WTC11 (cell line): ENCODE measurements around the gene FGB. TPM values are rescaled to one million over a fixed set of nuclear protein-coding genes. Genes with fewer than 3 reads are reported as not detected.
A peak's percentile ranks its signal among the peaks of the same experiment; 100 is the strongest.

Experiments used
- ATAC-seq: fragments of 200-7000 bp; cut with Tn5 transposase; 2 replicates; pipeline ENCODE4 v1.10.0; 2021; ENCODE audit warnings: mild to moderate bottlenecking, moderate library complexity
- CTCF ChIA-PET: fragments of 300-600 bp; sonication (Branson Sonifier 250); formaldehyde crosslinking; loops from one replicate; lab custom pipeline; 2021; ENCODE audit warnings: antibody characterized with exemption; lab: Charles Lee
- POLR2A ChIA-PET: fragments of 350-600 bp; sonication (Branson Sonifier 250); formaldehyde crosslinking; loops from one replicate; lab custom pipeline; 2021; ENCODE audit warnings: antibody characterized with exemption; lab: Charles Lee
- DNase-seq: peaks from one replicate; pipeline ENCODE4 v3.0.0; 2021; ENCODE audit warnings: low spot score
- H3K27ac Mint-ChIP-seq: 2 replicates; pipeline ENCODE4 v1.8.0; 2021; ENCODE audit warnings: mixed read lengths
- H3K27me3 Mint-ChIP-seq: 2 replicates; pipeline ENCODE4 v1.8.0; 2021; ENCODE audit warnings: low read depth, mild to moderate bottlenecking, moderate library complexity, mixed read lengths
- H3K36me3 Mint-ChIP-seq: 2 replicates; pipeline ENCODE4 v1.8.0; 2021; ENCODE audit warnings: mixed read lengths
- H3K4me1 Mint-ChIP-seq: 2 replicates; pipeline ENCODE4 v1.8.0; 2022; ENCODE audit warnings: mixed read lengths
- H3K4me3 Mint-ChIP-seq: 2 replicates; pipeline ENCODE4 v1.8.0; 2021; ENCODE audit warnings: mild to moderate bottlenecking, moderate library complexity, mixed read lengths
- H3K9me3 Mint-ChIP-seq: 2 replicates; pipeline ENCODE4 v1.8.0; 2021; ENCODE audit warnings: mixed read lengths
- AFF4 ChIP-seq: sonication (generic); formaldehyde crosslinking; IDR thresholded peaks from 2 replicates; pipeline ENCODE4 v1.8.1; 2023; ENCODE audit warnings: mild to moderate bottlenecking, missing genetic modification reagents, borderline replicate concordance
- ATF1 ChIP-seq: sonication (generic); formaldehyde crosslinking; IDR thresholded peaks from 2 replicates; pipeline ENCODE4 v1.8.1; 2023; ENCODE audit warnings: mild to moderate bottlenecking, moderate library complexity, missing genetic modification reagents
- E2F1 ChIP-seq: sonication (generic); formaldehyde crosslinking; IDR thresholded peaks from 2 replicates; pipeline ENCODE4 v1.8.0; 2022; ENCODE audit warnings: mild to moderate bottlenecking, missing genetic modification reagents
- ERG ChIP-seq: fragments of 250-450 bp; sonication (Bioruptor Pico); IDR thresholded peaks from 2 replicates; pipeline ENCODE4 v1.8.0; 2021; ENCODE audit warnings: mild to moderate bottlenecking
- FOXP1 ChIP-seq: sonication (generic); formaldehyde crosslinking; IDR thresholded peaks from 2 replicates; pipeline ENCODE4 v1.8.0; 2022; ENCODE audit warnings: missing genetic modification reagents, mild to moderate bottlenecking, moderate library complexity, borderline replicate concordance
- GABPB1 ChIP-seq: sonication (generic); formaldehyde crosslinking; IDR thresholded peaks from 2 replicates; pipeline ENCODE4 v1.8.1; 2023; ENCODE audit warnings: mild to moderate bottlenecking, missing genetic modification reagents
- HMGXB4 ChIP-seq: sonication (generic); formaldehyde crosslinking; IDR thresholded peaks from 2 replicates; pipeline ENCODE4 v1.8.1; 2023; ENCODE audit warnings: mild to moderate bottlenecking, moderate library complexity, missing genetic modification reagents
- IRF2 ChIP-seq: sonication (generic); formaldehyde crosslinking; IDR thresholded peaks from 2 replicates; pipeline ENCODE4 v1.8.0; 2022; ENCODE audit warnings: low read depth, missing genetic modification reagents, borderline replicate concordance
- NFE2L1 ChIP-seq: sonication (generic); formaldehyde crosslinking; IDR thresholded peaks from 2 replicates; pipeline ENCODE4 v1.8.1; 2023; ENCODE audit warnings: missing genetic modification reagents
- OVOL2 ChIP-seq: fragments of 250-450 bp; sonication (Bioruptor Pico); IDR thresholded peaks from 2 replicates; pipeline ENCODE4 v1.9.0; 2021; ENCODE audit warnings: mild to moderate bottlenecking, borderline replicate concordance
- PREB ChIP-seq: sonication (generic); formaldehyde crosslinking; IDR thresholded peaks from 2 replicates; pipeline ENCODE4 v1.8.1; 2022; ENCODE audit warnings: mild to moderate bottlenecking, missing genetic modification reagents, moderate library complexity, borderline replicate concordance
- PRRX2 ChIP-seq: fragments of 250-450 bp; sonication (Bioruptor Pico); IDR thresholded peaks from 2 replicates; pipeline ENCODE4 v1.8.0; 2021; ENCODE audit warnings: mild to moderate bottlenecking
- RORB ChIP-seq: fragments of 250-450 bp; sonication (Bioruptor Pico); IDR thresholded peaks from 2 replicates; pipeline ENCODE4 v1.9.0; 2021; ENCODE audit warnings: mild to moderate bottlenecking
- SMAD3 ChIP-seq: sonication (generic); formaldehyde crosslinking; IDR thresholded peaks from 2 replicates; pipeline ENCODE4 v1.8.0; 2022; ENCODE audit warnings: missing genetic modification reagents, mild to moderate bottlenecking, borderline replicate concordance
- SOX15 ChIP-seq: fragments of 250-450 bp; sonication (Bioruptor Pico); IDR thresholded peaks from 2 replicates; pipeline ENCODE4 v1.9.0; 2021; ENCODE audit warnings: mild to moderate bottlenecking
- SP1 ChIP-seq: sonication (generic); formaldehyde crosslinking; conservative IDR thresholded peaks from 2 replicates; pipeline ENCODE4 v1.8.1; 2022; ENCODE audit warnings: missing genetic modification reagents
- ZBTB21 ChIP-seq: sonication (generic); formaldehyde crosslinking; IDR thresholded peaks from 2 replicates; pipeline ENCODE4 v1.8.1; 2023; ENCODE audit warnings: mild to moderate bottlenecking, missing genetic modification reagents, borderline replicate concordance
- ZMAT4 ChIP-seq: fragments of 250-450 bp; sonication (Bioruptor Pico); IDR thresholded peaks from 2 replicates; pipeline ENCODE4 v1.9.0; 2021; ENCODE audit warnings: mild to moderate bottlenecking
- ZNF121 ChIP-seq: sonication (generic); formaldehyde crosslinking; IDR thresholded peaks from 2 replicates; pipeline ENCODE4 v1.8.0; 2023; ENCODE audit warnings: missing genetic modification reagents
- ZNF138 ChIP-seq: sonication (generic); formaldehyde crosslinking; conservative IDR thresholded peaks from 2 replicates; pipeline ENCODE4 v1.8.1; 2022; ENCODE audit warnings: mild to moderate bottlenecking, moderate library complexity, missing genetic modification reagents
- total RNA-seq: library from RNA; stranded (reverse); gene quantifications from 3 replicates; pipeline ENCODE4 v1.2.3, GENCODE V29; 2021

Gene FGB
- total RNA-seq, 1 experiment from 2014 or later: 2.3 TPM

GRCh38 chr4:154560824-154561231, 2.0 kb upstream of the FGB start:
- no peak for TF ChIP-seq NFE2L1 (CRISPR knock-in tag)
- no peak for TF ChIP-seq IRF2
- TF ChIP-seq GABPB1 (CRISPR knock-in tag): peak; percentile 50
- ChIA-PET POLR2A (no interaction called here), CTCF (interaction anchor here (3.6 to 4.5 kb wide), 2 partner anchors 58 to 64 kb away, joined by 96 to 145 read pairs; no protein-coding TSS in a partner anchor)
- Mint-ChIP-seq H3K27me3 (no peaks in the 10 kb centered on the region), H3K4me3 (no peak overlapping the region), H3K36me3 (no peaks in the 10 kb centered on the region), H3K4me1 (no peaks in the 10 kb centered on the region), H3K9me3 (no peaks in the 10 kb centered on the region), H3K27ac (no peak overlapping the region)
- ATAC-seq (no peak), DNase-seq (no peak)

GRCh38 chr4:154564311-154564710, 1.5 kb downstream of the FGB start:
- Mint-ChIP-seq H3K4me1 (peaks cover 10% of the 10 kb centered on the region), H3K4me3 (no peak overlapping the region), H3K27me3 (no peaks in the 10 kb centered on the region), H3K36me3 (no peaks in the 10 kb centered on the region), H3K9me3 (no peaks in the 10 kb centered on the region), H3K27ac (no peak overlapping the region)
- TF ChIP-seq FOXP1 (CRISPR knock-in tag) (no peak), SMAD3 (no peak), OVOL2 (no peak), HMGXB4 (CRISPR knock-in tag) (no peak), ZMAT4 (CRISPR knock-in tag) (no peak), RORB (CRISPR knock-in tag) (no peak), SP1 (CRISPR knock-in tag) (no peak), E2F1 (CRISPR knock-in tag) (no peak), PRRX2 (no peak), PREB (CRISPR knock-in tag) (no peak), ZNF121 (CRISPR knock-in tag) (no peak), ZNF138 (CRISPR knock-in tag) (no peak), AFF4 (CRISPR knock-in tag) (no peak), ZBTB21 (CRISPR knock-in tag) (no peak), ATF1 (CRISPR knock-in tag) (no peak), SOX15 (CRISPR knock-in tag) (no peak), ERG (no peak)
- ChIA-PET CTCF (interaction anchor here (1.1 kb wide), 1 partner anchor 55 kb away, joined by 9 read pairs; no protein-coding TSS in a partner anchor), POLR2A (no interaction called here)
- DNase-seq (no peak), ATAC-seq (no peak)
